GM21515 (cell line): ENCODE measurements around the gene NUDCD3.

Experiments used
- ATAC-seq: cut with Tn5 transposase; IDR thresholded peaks from one replicate; pipeline ENCODE4 v1.9.1; 2021; ENCODE audit not compliant: unreplicated experiment

NUDCD3 gene

GRCh38 chr7:44385434-44386138, 104.9 kb downstream of the NUDCD3 start:
- ATAC-seq: no peak

- no peak for ATAC-seq
These were observed 105.6 kb downstream of the NUDCD3 start for GRCh38 chr7:44384586-44385433.

- ATAC-seq: no peak
These were observed 106.9 kb downstream of the NUDCD3 start for GRCh38 chr7:44383566-44383965.

DNA sequence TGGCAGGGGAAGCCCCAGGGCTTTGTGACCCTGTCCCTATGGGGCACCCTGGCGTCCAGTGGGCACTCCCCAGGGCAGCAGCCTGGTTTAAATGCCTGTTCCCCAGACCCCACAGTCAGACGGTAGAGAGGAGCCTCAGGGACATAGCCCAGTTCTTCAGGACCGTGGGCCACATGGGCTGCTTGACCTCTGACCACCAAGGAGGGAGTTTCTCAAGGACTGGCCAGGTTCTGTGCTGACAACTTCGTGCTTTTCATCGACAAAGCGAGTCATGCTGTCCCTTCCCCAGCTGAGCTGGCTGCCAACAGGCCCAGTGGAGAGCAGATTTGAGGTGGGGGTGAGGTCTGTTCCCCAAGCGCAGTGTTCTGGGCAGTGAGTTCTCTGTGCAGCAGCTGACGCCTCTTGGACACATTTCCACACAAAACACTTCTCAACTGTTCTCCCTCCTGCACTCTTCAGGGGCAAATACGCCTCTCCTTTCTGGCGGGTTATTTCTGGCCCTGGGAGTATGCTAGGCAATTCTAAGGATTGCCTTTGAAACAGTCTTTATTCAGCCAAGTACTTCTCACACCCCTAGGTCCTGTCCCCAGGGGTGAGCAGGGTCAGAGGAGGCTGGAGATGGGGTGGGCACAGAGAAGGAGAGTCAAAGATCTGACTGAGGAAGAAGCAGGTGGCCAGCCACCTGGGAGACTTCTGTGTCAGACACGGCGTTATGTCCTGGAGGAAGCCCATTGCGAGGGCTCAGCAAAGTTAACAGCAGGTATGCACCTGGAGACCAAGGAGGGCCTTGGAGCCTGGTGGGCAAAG, 107.8 kb downstream of the NUDCD3 start:
- no peak for ATAC-seq

- ATAC-seq: no peak
These were observed 108.8 kb downstream of the NUDCD3 start for GRCh38 chr7:44381494-44382220.

DNA sequence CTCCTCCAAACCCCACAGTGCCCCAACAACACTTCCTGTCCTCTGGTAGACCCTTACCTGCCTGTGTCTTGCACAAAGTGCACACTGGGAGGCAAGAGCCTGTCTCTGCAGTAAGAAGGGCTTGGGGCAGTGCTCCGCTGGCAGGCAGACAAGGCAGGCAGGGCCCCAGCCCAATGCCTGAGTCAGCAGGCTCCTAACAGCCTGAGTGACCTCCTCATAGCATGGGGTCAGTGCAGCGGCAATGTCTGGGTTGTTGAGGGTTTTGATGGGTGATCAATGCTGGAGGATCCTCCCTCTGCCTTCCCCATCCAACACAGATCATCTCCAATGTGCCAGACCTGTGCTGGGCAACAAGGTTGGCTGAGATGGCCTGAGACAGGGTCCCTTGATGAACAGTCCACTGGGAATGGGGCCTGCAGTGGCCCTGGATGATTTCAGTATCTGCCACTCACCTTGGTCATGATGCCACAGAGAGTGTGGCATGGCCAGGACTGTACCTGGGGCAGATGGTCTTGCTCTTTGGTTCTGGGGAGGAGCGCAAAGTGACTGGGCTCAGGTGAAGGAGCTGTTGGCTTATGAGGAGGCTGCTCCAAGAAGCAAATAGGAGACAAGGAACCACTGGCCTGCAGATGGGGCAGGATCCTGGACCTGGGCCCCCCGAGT, 109.5 kb downstream of the NUDCD3 start:
- ATAC-seq: no peak

DNA sequence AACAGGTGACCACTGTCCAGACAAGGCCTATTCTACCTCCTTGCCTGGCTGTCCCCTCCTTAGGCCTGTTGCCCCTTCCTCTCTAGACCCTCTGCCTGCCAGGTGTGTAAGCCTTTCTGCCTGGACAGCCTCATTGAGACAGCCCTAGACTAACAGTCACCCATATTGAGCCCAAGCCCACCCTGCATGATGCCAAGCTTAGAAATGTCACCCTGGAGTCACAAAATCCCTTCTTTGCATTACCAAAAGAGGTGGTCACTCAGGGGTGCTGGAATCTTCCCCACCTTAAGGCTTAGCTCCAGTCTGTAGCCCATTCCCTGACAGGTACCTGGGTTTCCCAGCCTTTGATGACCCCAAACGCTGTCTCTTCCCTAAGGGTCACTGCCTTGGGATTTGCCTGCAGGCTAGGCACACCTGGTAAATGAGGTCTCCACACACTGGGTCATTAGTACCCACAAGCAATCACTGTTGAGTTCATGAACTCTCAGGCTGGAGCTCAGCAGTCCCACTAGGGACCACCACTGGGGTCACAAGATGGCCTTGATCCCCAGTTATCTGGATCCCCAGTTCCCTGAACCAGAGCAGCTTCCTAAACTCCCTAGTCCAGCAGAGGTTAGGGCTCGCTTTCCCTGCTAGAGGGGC, 110.1 kb downstream of the NUDCD3 start:
- ATAC-seq: no peak

- ATAC-seq: no peak
These were observed 110.9 kb downstream of the NUDCD3 start for GRCh38 chr7:44379366-44380188.

GRCh38 chr7:44378744-44379143, 111.7 kb downstream of the NUDCD3 start:
- ATAC-seq: no peak

DNA sequence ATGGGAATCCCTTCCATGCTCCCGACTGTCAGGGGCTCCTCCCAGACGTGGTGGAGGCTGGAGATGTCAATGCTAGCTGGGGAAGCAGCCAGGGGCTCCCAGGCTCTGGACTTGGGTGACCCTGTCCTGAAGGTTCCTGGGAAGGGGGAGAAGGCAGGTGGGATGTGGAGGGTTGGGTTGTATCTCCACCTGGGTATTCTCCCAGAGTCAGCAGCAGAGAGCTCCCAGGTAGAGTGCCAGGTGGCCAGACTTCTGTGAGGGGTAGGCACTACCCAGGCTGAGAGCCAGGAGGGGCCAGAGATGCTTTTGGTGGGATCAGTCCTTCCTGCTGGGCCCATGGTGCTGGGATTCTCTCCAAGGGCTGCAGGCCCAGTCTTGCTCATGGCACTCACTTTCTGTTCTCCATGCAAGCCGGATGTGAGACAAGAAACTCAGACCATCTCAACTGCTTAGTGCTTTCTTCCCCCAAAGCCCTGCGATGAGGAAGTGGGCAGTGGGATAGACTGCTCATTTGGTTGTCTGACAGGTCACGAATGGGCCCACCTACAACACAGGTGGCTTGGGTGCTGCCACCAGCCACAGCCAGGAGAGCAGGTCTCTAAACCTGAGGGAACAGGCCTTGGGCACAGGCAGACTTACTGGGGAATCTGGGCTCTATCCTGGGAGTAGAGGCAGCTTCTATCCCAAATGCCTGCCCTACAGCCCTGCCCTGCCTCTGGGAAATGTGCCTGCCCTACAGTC, 112.6 kb downstream of the NUDCD3 start:
- ATAC-seq: peak; percentile 77

- ATAC-seq: no peak
These were observed 113.4 kb downstream of the NUDCD3 start for GRCh38 chr7:44377134-44377463.

GRCh38 chr7:44376429-44377133, 113.9 kb downstream of the NUDCD3 start:
- no peak for ATAC-seq

DNA sequence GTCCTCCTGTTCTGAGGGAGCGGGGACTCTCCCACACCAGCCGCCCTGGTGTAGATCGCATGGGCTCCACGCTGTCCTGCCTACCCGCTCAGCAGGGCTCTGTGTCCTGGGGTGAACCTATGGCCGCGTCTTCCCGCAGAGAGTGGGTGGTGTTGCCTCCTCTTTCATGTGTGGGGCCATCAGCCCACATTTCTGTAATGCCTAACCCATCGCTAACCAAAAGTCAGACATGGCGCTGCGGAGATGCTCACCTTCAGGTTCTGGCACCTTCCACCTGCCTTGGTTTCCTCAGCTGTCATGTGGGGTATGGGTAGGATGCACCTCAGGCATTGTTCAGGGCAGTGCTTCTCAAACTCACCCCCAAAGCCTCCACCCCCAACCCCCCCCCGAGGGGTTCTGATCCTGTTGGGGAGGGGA, 114.5 kb downstream of the NUDCD3 start:
- ATAC-seq: no peak

- ATAC-seq: no peak
These were observed 115.2 kb downstream of the NUDCD3 start for GRCh38 chr7:44375236-44375699.

GRCh38 chr7:44374007-44374763, 116.3 kb downstream of the NUDCD3 start:
- no peak for ATAC-seq

- no peak for ATAC-seq
These were observed 117.1 kb downstream of the NUDCD3 start for GRCh38 chr7:44373418-44373740.
